ENCODE results near the gene ZBTB32. TPM values are rescaled to one million over a fixed set of nuclear protein-coding genes. Genes with fewer than 3 reads are reported as not detected.

ZBTB32 gene
- total and polyA plus RNA-seq, 8 donors, result 0.15 to 0.94 (median 0.39) TPM

GRCh38 chr19:35756377-35757230, 52.2 kb downstream of the ZBTB32 start, which contains the start of gene HSPB6:
Gene HSPB6, minus strand, starts transcription at chr19:35757029. Its CDS starts 21 bp downstream, at chr19:35757008.
- intact Hi-C loops (cut with DNase I), result no loop called here
- H3K27ac ChIP-seq, result peak within 1 kb of the TSS; percentile 94 to 95
- peak within 1 kb of the TSS; percentile 21 to 92 for H3K4me3 ChIP-seq
- peaks cover 0 to 21% of the 10 kb centered on the region in 2 donors for H3K27me3 ChIP-seq
- ATAC-seq (peak; percentile 5), DNase-seq (peak in 3 of 4 donors; percentile 78 to 85 (median 82))
- peaks cover 13 to 41% of the 10 kb centered on the region in 2 donors for H3K4me1 ChIP-seq
- TF ChIP-seq CTCF (IDR thresholded peaks at IDR 0.05), result no peak
- H3K9me3 ChIP-seq, result no peaks in the 10 kb centered on the region
- H3K36me3 ChIP-seq, result peaks cover 0 to 38% of the 10 kb centered on the region in 2 donors

GRCh38 chr19:35757231-35757748, 52.9 kb downstream of the ZBTB32 start:
- peak; percentile 39 for ATAC-seq
- peak overlapping the region; percentile 19 to 92 for H3K4me3 ChIP-seq
- TF ChIP-seq CTCF (IDR thresholded peaks at IDR 0.05), result no peak
- H3K27me3 ChIP-seq, result peaks cover 0 to 21% of the 10 kb centered on the region in 2 donors
- DNase-seq, result peak; percentile 81 to 92 (median 84)
- no peaks in the 10 kb centered on the region for H3K9me3 ChIP-seq
- peaks cover 13 to 41% of the 10 kb centered on the region in 2 donors for H3K4me1 ChIP-seq
- intact Hi-C loops (cut with DNase I), result no loop called here
- peak overlapping the region; percentile 86 to 94 for H3K27ac ChIP-seq
- H3K36me3 ChIP-seq, result peaks cover 0 to 38% of the 10 kb centered on the region in 2 donors

GRCh38 chr19:35757749-35758608, 53.6 kb downstream of the ZBTB32 start, which contains the start of gene PROSER3:
Gene PROSER3, plus strand, starts transcription at chr19:35758176. Its CDS starts 40 bp downstream, at chr19:35758216.
- DNase-seq, result peak; percentile 96 to 99 (median 99)
- peaks cover 13 to 41% of the 10 kb centered on the region in 2 donors for H3K4me1 ChIP-seq
- TF ChIP-seq CTCF (IDR thresholded peaks at IDR 0.05), result no peak
- peak; percentile 94 for ATAC-seq
- intact Hi-C loops (cut with DNase I), result no loop called here
- H3K4me3 ChIP-seq, result peak within 1 kb of the TSS; percentile 92 to 96
- H3K27me3 ChIP-seq, result peaks cover 0 to 21% of the 10 kb centered on the region in 2 donors
- peak within 1 kb of the TSS; percentile 94 to 95 for H3K27ac ChIP-seq
- peaks cover 0 to 38% of the 10 kb centered on the region in 2 donors for H3K36me3 ChIP-seq
- H3K9me3 ChIP-seq, result no peaks in the 10 kb centered on the region

DNA sequence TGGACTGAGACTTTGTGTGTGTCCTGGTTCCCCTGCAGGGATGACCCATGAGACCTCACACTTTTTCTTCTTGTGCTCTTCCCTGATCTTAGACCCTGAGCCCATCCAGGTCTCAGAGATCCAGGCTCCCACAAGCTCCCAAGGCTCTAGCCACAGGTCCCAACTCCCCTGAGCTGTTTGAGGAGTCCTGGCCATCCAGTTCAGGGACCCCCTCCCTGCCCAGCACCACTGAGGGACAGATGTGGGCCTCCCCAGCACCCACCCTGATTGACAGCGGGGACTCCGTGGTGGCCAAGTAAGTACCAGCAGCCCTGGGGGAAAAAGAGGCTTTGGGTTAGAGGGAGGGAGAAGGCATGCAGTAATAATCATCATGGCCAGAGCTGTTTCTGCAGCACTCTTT, 55.3 kb downstream of the ZBTB32 start:
- TF ChIP-seq CTCF (IDR thresholded peaks at IDR 0.05), result no peak
- no peak for ATAC-seq
- Histone ChIP-seq H3K9me3 (no peaks in the 10 kb centered on the region), H3K36me3 (peaks cover 0 to 35% of the 10 kb centered on the region in 2 donors), H3K27me3 (peaks cover 0 to 21% of the 10 kb centered on the region in 2 donors), H3K4me1 (peaks cover 13 to 41% of the 10 kb centered on the region in 2 donors), H3K4me3 (no peak overlapping the region), H3K27ac (no peak overlapping the region)
- intact Hi-C loops (cut with DNase I), result no loop called here
- DNase-seq, result no peak
